HG02571 (cell line): ENCODE results near the gene SPRED1.
"Not testable (repeated sequence)": the region's sequence is repeated elsewhere in the genome, so short reads cannot be mapped to it uniquely, and the experiment has no call there.

Source experiments
- ATAC-seq: cut with Tn5 transposase; IDR thresholded peaks from one replicate; pipeline ENCODE4 v1.9.1; 2021; ENCODE audit warnings: mild to moderate bottlenecking, moderate library complexity; ENCODE audit not compliant: unreplicated experiment

SPRED1 gene

DNA sequence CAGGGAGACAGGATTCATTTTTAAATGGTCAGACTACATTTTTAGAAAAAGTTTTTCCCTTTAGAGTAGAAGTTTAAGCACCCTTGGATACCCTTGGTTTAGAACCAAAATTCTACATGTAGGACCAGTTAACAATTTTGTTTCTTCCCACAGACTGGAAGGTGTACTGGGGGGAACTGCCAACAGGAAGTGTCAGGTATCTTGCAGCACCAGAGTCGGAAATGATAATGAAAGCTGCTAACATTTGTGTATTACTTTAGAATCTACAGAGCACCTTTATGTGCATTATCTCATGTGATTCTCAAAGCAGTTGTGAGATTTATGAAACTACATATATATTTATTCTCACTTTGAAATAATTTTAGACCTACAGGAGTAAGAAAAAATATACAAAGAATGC, 21.5 kb downstream of the SPRED1 start:
- no peak for ATAC-seq

DNA sequence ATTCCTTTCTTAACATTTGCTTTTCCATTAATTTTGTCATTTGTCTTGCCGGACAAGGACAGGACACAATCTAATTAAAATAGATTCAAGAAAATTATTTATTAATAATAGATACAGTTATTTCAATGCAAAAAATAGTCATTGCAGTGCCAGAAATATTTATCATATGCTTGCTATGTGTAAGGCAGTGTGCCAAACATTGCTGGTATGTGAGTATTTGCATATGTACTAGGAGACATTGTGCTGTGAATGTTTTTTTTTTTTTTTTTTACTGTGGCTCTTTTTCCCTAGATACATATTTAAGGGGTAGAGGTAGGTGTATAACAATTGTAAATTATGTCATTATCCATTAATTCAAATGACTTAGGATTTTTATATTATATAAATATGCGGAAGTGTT, 23.3 kb downstream of the SPRED1 start:
- no peak for ATAC-seq

DNA sequence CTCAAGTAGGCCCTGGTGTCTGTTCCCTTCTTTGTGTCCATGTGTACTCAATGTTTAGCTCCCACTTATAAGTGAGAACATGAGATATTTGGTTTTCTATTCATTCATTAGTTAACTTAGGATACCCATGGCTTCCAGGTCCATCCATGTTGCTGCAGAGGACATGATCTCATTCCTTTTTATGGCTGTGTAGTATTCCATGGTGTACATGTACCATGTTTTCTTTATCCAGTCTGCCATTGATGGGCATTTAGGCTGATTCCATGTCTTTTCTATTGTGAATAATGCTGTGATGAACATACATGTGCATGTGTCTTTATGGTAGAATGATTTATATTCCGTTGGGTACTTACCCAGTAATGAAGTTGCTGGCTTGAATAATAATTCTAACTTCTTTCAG, 24.6 kb downstream of the SPRED1 start:
- not testable (repeated sequence) for ATAC-seq

DNA sequence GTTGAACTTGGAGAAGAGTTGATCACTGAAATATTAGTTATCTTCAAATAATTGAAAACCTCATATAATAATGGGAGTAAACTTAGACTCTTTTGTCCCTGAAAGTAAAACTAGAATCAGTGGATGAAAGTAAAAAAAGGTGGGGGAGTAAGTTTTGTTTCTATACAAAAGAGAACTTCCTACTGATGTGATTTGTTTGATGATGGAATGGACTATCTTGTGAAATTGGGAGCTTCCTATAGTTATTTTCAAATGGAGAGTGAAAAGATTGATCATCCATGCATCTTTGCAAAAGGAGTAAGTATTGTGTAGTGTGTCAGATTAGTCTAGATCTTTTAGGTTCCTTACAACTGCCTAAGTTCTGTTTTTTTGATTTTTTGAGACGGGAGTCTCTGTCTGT, 28.4 kb downstream of the SPRED1 start:
- ATAC-seq, result no peak

DNA sequence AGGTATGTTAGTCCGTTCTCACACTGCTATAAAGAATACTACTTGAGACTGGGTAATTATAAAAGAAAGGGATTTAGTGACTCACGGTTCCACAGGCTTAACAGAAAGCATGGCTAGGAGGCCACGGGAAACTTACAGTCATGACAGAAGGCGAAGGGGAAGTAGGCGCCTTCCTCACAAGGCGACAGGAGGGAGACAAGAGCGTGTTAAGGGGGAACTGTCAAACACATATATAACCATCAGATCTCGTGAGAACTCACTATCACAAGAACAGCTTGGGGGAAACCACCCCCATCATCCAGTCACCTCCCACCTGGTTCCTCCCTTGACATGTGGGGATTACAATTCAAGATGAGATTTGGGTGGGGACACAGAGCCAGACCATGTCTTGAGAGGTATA, 30.4 kb downstream of the SPRED1 start:
- no peak for ATAC-seq

DNA sequence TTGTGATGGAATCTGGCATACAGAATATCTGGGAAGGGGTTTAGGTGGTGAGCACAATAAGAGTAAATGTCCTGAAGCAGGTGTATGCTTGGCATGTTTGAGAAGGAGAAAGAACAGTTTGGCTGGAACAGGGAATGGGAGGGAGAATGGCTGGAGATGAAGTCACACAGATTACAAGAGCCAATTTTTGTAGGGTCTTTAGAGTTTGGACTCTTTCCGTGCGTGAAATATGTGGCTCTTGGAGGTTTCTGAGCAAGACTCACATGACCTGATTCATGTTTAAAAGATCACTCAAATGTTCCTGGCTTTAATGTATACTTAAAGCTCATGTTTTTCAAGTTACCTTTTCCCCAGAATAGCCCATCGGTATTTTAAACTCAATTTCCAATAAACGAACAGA, 32.8 kb downstream of the SPRED1 start:
- ATAC-seq, result no peak

DNA sequence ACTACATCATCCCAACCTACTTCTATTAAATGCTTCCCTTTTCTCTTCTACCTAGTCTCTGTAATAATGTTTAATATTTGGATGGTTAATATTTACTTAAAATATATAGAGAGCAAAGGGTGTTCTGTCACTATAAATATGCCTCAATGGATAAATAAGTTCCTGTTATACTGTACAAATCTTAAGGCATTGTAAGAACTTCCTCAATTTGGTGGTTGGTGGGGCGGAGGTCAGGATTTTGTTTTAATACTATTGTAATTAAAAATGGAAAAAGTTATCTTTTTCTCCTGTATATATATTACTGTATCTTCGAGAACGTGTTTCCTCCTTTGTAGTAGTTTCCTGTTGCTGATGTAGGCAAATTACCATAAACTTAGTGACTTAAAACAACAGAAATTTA, 41.5 kb downstream of the SPRED1 start:
- ATAC-seq, result no peak

DNA sequence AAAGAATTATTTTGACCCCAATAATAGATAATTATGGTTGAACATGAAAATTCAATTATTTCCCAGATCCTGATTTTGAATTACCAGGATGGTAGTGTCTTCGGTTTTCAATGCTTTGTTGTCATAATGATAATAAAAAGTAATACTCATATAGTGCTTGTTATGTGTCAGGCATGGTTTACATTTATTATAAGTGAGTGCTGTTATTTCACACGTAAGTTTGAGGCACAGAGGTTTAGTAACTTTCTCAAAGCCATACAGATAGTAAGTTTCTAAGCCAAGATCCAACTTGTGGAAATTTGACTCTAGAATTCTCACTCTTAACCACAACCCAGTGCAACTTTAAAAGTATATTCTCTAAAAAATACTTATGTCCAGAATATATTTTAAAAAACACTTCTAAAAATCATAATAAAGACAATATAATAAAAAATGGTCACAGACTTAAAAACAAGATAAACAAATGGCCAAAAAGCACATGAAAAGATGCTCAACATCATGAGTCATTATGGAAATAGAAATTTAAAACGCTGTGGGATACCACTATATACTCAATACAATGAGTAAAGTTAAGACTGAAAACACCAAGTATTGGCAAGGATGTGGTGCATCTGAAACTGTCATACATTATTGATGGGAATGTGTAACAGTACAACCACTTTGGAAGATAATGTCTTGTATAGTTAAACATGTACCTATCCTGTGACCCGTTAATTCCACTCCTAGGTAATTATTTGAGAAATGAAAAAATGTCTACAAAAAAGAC, 45.2 kb downstream of the SPRED1 start:
- no peak for ATAC-seq

DNA sequence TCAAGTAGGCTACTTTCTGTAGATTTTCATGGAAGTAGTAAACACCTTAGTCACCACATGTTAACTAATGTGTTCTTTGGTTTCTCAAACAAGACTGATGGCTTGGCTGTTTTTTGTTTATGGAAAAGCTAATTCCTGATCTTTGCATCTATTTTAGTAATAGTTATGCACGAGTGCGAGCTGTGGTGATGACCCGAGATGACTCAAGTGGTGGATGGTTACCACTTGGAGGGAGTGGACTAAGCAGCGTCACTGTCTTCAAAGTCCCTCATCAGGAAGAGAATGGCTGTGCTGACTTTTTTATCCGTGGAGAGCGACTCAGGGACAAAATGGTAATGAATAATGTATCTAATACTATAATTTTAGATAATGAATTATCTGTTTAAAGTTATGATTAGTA, 46.6 kb downstream of the SPRED1 start:
- no peak for ATAC-seq

DNA sequence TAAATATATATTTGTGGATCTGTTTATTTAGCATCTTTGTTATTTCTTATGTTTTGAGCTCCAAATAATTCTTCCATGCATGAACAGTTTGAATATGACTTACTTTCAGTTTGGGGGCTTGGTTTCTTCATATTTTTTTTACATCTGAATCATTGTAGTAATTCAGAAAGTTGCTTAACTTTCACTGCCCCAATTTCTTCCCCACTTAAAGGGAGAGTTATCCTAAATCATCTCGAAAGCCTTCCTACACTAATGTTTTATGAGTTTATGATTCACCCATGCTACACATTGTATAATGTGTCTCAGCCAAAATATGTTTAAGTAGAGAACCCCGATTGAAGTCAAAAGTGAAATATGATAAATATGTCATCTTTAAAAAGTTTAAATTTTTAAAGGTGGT, 47.8 kb downstream of the SPRED1 start:
- ATAC-seq, result no peak

DNA sequence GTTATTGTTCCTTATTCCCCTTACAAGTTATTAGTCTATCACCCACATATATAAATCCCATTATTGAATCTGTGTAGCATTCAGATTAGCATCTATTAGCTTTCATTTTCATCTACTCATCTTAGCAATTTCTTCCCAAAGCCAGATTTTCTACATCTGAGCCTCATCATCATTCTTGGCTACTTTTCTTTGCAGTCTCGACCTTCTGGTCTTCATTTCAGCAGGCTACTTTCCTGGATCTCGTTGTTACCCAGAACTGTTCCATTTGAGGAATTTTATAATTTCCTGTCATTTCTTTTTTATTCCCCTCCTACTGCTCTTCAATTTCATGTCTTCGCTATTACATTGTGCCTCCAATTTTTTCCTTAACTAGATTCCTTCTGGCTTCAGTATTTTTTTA, 51.8 kb downstream of the SPRED1 start:
- no peak for ATAC-seq

DNA sequence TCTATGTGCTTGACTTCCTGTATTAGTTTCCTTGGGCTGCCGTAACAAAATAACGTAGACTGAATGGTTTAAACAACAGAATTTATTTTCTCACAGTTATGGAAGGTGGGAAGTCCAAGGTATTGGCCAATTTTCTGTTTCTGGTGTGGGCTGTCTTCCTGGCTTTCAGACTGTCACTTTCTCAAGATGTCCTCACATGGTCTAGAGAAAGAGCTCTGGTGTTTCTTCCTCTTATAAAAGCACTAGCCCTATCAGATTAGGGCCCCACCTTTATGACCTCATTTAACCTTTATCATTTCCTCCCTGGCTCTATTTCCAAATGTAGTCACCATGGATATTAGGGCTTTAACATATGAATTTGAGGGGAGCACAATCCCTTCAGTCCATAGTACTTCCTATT, 54.6 kb downstream of the SPRED1 start:
- ATAC-seq, result no peak

DNA sequence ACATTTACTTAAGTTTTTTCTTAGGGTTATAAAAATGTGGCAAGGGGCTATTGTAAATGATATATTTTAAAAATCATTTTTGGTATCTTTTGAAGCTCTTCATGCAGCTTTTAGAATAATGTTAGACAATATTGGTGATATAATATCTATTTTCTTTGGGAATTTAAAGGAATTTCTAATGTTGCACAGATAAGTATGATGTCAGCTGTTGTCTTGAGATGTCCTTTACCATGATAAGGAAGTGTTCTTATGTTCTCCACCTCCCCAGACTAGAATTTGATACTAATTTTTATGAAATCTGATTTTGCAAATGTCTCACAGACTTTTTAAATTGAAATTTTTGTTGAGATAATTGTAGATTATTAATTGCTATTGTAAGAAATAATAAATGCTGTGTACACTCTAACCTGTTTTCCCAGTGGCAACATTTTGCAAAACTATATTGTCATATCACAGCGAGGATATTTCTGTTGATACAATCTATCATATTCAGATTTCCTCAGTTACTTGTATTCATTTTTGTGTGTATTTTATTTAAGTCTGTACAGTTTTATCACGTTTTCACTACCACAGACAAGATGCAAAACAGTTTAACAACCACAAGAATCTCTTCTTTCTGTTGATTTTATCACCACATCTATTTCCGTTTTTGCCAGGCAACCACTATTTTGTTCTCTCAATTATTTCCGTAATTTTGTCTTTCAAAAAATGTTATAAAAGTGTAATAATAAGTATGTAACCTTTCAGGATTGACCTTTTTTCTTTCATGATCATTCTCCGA, 55.4 kb downstream of the SPRED1 start:
- ATAC-seq, result no peak

DNA sequence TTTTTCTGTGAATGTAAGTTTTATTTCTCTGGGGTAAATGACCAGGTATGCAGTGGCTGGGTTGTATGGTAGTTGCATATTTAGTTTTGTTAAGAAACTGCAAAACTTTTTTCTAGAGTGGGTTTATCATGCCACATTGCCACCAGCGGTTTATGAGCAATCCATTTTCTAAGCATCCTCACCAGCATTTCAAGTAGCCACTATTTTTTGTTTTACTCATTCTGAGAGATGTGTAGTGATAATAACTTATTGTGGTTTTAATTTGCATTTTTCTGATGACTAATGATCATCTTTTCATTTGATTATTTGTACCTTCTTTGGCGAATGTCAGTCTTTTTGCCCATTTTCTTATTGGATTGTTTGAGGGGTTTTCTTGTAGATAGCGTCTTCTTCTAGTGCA, 56.2 kb downstream of the SPRED1 start:
- ATAC-seq, result no peak

DNA sequence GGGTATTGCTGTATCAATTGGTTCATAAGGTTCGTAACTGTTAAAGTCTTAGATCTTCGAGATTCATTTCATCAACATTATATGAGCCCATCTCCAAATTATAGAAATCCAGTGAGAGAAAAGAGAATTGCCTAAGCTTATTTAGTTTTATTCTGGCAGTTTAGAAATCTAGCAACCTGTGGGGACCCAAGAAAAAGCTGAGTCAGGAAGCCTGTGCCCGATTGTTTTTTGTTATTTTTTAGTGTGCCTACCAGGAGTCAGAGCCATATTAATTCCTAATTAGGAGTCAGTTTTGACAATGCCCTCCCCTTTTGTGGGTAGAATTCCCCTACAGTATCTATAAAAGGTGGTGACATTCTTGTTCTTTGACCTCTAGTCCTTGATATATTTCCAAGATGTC, 59.6 kb downstream of the SPRED1 start:
- ATAC-seq, result no peak

DNA sequence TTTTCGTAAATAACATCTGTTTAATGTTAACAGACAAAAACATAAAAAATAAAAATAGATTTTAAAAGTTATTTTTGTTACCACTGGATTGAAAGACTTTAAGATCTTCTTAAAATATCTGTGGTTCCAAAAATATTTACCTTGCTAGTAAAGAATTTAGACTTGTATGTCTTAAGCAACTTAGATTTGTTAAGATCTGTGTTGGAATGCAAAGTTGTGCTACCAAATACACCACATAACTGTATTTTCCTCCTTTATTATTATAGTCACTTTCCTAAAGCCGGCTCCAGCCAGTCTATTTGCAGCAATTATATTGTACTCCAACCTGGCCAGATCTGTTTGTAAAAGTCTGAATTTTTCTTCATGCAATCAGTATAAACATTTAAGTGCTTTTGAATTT, 63.7 kb downstream of the SPRED1 start:
- ATAC-seq, result no peak

DNA sequence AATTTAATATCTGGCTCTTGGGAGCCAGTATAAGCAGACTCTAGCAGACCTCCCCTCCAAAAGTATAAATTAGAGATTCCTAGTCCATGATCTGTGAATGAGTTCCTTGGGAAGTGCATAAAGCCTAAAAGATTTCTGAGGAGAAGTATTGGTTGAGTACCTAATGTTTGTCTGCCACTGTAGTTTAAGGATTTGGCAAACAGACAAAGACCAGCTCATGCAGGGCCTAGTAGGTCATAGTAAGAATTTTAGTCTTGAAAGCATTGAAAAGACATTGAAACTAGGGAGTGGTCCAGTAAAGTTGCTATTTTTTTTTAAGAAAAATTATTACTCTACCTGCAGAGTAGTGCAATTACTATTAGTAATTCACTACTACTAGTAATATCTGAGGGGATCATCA, 67.5 kb downstream of the SPRED1 start:
- ATAC-seq, result no peak

DNA sequence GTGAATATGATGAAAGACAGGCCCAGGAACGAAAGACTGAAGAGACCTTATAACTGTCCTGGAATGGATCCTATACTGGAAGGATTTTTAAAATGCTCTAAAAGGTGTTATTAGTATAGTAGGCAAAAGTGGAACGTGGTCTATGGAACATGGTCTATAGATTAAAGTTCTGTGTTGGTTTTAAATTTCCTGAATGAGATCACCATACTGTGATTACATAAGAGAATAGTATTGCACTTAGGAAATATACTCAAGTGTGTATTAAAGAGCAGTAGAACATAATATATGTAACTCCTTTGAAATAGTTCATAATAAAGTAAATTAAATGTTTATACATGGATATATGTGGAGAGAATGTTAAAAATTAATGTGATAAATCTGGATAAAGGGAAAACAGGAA, 68.2 kb downstream of the SPRED1 start:
- ATAC-seq, result no peak

DNA sequence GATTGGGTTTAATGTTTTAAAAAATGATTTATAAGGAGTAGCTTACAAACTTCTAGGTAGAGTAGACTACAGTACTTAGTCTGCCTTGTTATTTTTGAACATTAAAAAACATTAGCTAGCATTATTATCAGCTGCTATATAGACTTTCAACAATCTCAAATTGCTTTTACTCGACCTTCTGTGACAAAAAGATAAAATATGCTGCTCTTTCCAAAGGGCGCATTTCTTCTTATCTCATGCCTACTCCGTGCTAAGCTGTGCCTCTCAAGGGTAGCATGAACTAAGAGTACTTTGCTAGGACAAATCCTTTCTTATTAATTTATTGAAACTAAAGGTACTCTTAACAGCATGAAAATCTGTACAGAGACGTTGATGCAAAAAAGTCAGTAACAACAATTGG, 71.3 kb downstream of the SPRED1 start:
- no peak for ATAC-seq

DNA sequence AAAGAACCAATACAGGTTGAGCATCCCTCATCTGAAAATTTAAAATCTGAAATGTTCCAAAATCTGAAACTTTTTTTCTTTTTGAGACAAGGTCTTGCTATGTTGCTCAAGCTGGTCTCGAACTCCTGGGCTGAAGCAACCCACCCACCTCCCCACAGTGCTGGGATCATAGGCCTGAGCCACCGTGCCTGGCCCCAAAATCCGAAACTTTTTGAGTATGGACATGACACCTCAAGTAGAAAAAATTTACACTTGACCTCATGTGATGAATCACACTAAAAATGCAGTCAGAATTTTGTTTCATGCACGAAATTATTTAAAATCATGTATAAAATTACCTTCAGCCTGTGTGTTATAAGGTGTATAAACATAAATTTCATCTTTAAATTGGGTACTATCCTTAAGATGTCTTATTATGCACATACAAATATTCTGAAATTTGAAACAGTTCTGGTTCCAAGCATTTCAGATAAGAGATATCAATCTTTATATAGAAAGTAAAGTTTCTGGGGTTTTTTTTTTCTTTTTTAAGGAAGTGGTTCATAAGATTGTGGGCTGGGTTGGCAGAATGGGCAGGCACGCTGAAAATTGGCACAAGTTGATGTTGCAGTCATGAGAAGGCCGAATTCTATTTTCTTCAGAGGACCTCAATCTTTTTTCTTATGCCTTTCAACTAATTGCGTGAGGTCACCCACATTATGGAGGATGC, 72.5 kb downstream of the SPRED1 start:
- no peak for ATAC-seq

DNA sequence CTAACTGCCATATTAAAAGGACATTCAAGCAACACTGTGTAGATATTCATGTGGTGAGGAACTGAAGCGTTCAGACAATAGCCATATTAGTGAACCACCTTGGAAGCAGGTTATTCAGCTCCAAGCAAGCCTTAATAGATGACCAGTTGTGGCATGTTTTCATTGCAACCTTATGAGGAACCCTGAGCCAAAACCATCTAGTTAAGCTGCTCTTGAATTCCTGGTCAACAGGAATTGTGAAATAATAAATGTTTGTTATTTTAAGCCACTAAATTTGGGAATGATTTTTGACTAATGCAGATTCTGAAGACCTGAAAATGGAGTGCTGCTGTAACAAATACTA, 73.0 kb downstream of the SPRED1 start:
- no peak for ATAC-seq

DNA sequence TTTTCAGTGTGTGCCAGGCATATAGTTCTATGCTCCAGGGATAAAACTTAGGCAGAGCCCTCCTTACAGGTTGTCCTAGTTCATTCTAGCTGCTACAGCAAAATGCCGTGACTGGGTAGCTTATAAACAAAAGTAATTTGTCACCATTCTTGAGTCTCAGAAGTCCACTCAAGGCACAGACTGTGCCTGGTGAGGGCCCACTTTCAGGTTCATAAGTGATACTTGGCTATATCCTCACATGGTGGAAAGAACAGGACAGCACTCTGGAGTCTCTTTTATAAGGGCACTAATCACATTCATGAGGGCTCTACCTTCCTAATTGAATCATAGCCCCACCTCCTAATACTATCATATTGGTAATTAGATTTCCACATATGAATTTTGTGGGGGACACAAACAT, 80.1 kb downstream of the SPRED1 start:
- ATAC-seq, result no peak
